Measurements from ENCODE around the gene KCNK5.

The KCNK5 gene

DNA sequence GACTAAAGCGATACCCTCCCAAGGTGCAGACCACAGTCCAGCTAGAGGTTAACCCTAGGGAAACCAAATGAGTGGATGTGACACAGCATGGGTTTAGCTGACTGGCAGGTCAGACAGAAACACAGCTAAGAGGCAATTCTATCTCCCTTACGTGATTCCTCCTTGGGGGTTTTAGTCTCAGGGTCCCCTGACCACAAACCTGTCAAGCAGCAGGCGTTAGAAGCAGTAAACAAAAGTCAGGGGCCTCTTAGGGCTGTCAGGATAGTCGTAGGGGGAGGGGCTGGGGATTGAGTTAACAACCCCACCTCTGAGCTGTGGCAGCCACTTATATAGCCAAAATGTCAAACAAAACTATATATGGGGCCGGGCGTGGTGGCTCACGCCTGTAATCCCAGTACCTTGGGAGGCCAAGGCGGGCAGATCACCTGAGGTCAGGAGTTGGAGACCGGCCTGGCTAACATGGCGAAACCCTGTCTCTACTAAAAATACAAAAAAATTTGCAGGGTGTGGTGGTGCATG is 13.6 kb downstream of the KCNK5 start:
- no peak for DNase-seq (ENCODE audit: low read depth)

DNA sequence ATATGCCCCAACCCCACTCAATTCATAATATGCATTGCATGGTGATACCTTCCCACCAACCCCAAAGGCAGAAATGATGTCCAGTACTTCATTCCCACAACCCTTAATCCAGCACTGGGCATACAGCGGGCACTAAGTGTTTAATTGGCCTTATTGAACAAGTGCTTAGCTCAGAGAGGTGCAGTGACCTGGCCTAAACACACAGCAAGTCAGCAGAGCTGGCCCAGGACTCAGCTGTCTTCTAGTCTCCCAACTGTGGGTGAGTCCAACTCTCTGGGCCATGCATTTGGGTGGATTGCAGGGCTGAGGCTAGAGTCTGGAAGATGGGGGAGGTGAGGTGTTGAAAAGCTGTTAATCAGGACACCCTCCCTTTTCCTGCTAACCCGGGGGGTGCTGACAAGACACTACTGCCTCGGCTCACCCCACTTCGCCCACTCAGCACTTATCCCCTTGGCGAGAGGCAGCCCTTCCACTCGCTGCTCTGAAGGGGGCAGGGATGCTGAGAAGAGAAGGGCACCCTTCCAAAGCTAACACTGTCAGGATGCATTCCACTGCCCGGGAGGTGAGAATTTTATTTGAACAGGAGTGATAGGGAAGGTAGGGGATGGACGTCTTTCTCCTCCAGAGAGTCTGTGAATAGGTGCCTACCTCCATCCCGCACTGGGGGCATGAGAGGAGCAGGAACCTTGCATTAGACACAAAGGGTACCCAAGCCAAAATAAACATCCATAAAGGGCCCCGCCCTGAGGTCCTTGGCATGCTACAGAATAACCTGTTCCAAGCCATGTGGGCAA is 14.2 kb downstream of the KCNK5 start:
- DNase-seq (ENCODE audit: low read depth) = no peak

DNA sequence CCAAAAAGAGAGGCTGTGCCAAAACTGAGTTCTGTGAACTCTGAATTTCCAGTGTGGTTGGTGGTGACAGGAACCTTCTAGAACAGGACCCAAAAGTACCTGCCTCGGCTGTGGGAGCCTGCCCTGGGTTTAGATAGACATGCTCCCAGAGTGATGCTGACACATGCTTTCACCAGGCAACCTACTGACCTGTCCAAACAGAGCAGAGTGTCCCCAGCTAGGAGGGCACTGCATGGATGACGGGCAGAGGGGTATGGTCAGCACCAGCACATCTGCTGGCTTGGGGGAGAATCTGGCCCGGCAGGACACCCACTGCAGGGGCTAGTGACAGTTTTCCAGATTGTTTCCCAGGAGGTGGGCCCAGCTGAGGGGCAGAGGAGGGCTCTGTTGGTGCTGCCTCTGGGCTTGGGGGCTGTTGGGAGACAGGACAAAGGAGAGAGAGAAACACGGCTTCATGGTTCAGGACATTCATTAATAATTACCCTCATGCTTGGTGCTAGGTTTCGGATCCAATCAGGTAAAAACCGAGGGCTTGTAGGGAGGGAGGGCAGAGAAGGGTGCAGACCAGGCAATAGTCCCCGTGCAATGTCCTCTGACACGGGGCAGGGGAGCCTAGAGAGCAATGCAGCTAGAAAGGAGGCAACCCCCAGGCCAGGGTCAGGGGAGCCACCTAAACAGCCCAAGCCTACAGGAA is 15.0 kb downstream of the KCNK5 start:
- DNase-seq (ENCODE audit: low read depth) = no peak

DNA sequence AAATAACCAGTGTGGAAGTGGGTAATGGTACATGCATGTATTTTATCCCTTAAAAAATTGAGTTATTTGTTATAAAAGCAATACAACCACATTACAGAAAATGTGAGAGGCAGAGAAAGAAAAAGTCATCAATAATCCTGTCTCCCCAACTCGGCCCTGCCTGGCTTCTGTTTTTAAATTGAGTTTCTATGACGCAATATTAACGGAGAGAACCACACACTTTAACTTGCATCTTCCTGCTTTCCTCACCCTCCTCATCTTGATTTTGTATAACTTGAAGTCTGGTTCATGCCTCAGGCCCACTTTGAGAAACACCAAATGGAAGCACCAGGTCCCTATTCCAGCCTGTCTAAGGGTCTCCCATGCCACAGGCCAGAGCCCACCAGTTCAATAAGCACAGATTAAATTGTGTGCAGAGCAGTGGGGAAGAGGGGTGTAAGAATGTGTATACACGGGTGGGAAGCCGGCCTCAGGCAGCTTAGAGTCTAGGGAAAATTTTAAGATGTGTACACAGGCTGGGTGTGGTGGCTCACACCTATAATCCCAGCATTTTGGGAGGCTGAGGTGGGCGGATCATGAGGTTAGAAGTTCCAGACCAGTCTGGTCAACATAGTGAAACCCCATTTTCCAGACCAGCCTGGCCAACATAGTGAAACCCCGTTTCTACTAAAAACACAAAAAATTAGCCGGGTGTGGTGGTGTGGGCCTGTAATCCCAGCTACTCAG is 15.9 kb downstream of the KCNK5 start:
- no peak for DNase-seq (ENCODE audit: low read depth)

DNA sequence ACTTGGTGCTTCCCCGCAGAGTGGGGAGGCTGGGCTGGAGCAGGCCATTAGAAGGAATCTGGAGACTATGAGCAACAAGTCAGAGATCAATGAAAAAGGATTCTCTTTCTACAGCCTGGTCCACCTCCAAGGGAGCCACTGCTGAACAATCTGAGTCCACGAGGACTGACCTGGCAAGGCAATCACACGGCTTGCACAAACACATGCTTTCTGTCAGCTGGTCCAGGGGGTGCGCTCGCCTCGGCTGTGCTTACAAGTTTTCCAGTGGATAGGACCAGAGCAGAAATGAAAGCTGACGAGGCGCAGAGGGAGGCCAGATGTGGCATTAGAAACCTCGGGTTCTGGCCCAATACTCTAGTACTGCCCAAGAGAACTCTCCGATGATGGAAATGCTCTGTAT is 18.1 kb downstream of the KCNK5 start:
- DNase-seq (ENCODE audit: low read depth) = no peak

DNA sequence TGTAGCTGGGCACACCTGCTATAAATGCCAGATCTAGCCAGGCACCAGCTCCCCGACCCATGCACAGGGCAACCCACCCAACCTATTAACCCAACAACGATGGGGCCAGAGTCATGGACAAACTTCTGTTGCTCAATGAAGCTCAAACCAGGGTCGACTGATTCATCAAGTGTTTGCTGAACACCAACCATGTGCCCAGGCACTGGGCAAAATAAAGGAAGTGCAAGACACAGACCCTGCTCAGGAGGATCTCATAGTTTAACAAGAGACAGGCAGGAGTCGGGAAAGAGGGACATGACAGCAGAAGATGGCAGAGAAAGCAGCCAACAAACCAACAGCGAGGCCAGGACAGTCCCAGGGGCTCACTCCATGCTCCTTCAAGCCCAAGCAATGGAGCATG is 18.8 kb downstream of the KCNK5 start:
- no peak for DNase-seq (ENCODE audit: low read depth)

DNA sequence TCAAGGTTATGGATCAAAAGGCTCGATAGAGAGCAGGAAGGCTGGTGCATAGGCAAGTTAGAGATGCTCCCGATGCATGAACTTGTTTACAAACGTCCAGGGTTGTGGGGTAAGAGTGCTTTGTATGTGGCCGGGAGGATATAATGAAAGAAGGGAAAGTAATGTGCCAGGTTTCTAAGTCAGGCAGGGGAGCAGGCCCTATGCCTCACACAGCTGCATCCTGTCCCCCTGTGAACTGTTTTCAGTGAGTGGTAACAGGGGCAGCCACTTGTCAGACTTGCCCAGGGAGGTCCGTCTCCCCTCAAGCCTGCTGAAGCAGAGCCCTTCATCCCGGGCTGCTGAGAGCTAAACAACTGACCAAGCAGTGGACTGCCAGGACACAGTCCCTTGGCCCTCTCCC is 19.4 kb downstream of the KCNK5 start:
- no peak for DNase-seq (ENCODE audit: low read depth)

DNA sequence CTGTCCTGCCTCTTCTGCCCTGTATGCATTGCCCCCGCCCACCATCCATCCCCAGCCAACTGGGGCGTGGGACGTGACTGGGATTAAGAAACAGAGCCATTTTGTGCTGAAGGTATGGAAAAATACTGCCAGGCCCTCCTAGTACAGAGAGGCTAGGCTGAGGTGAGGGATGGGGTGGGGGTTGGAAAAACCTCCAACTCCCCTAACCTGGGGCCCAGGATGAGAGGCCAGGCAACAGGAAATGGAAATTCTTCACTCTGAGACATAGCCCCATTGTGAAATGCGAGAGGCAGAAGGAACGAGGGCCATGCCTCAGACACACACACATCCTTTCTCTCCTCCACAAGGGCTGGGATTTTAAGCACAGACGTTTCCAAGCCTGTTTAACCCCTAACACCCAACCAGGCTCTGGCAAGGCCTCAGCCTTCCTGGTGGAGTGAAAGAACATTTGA is 19.9 kb downstream of the KCNK5 start:
- DNase-seq (ENCODE audit: low read depth) = no peak

DNA sequence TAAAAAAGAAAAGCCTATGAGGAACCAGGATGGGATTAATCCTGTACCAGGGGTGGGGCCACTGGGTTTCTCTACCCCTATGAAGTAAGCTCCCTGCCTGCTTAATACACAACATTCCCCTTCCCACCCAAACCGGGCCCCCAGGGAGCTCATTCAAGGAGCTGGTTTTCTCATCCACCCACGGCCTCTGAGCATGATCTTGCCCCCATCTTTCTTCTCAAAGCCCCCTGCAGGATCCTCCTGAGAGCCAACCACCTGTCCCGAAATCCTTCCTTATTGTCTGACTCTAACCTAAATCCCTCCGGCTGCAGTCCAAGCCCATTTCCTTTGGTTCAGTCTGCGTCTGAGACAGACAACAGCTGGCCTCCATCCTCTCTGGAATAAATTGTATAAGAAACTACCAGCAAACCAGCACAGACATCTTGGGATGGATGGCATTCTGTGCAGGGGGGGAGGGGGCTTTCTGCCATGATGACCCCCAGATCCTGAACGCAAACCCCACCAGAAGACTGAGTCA is 21.0 kb downstream of the KCNK5 start:
- DNase-seq (ENCODE audit: low read depth) = no peak

DNA sequence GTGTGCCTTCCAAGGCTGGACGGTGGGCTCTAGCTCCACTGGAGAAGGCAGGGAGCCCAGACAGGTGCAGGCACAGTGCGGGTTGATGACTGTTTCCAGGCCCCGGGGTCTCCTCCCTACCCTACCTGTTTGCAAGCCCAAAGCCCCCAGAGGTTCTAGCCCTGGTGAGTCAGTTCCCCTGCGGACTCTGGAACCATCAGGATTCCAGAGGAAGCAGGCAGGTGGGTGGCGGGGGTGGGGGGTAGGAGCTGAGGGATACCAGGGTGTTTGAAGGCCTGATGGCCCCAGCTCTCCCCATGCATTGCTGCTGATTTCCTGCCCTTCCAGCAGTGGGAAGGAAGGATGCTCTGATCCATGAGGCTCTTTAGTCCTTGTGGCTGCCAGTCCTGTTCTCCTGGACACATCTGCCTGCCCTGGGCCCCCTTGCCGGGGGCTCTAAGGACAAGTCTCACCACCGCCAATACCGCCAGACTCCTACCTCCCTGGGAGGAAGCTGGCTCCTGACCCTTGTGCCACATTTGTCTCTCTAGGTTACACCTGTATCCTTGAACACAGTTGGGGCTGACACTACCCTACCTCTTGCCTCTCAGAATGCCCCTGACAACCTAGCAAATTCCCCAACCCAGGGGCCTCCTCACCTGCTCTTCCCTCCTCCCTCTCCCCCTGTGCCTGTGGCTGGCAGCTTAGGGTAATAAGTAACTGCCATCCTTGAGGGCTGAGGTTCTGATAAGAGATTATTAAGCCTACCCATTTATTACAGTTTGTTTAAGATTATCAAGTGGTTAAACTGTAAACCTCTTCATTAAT is 21.7 kb downstream of the KCNK5 start:
- DNase-seq (ENCODE audit: low read depth) = no peak

DNA sequence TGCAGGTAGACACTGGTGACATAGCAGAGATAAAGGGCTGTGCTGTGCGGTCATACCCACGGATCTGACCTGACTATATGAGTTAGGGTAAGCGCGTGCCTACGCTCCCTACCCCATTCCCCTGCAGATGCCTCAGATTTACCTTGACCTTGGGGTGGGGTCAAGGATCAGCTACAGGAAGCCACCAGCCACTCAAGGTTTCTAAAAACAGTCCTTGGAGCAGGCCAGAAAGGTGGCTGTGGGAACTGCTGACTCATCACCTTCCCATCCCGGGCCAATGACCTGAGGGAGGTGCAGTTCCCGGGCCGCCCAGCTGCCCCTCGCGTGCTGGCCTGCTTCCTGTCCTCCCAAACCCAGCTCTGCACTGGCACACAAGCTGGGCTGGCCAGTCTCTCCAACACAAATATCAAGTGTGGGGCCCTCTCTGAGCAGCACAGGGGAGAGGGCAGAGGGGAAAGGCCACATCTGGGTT is 23.0 kb downstream of the KCNK5 start:
- DNase-seq (ENCODE audit: low read depth) = no peak

DNA sequence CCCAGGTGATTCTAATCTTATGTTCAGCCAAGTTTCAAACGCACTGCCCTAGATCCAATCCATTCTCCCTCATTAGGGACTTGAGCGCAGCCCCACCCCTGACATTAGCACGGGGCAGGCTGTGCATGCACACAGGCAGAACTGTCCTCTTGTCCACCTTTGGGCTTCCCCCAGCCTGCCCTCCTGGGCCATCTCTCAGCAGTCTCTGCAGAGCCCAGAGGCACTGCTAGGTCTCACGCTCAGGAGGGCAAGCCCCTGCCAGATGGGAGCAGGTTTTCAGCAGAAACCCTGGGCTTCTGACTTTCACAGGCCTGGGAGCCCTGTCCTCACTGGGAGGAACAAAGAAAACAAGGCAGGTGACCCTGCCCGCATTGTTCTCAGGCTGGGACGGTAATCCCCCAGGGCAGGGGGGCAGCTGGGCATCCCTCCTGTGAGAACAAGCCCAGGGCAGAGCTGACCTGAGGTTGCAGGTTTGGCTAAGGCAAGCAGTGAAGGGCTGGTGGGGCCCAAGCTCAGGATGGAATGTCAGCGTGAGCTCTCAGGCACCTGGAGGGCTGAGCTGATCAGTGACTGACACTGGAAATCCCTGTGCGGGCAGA is 24.5 kb downstream of the KCNK5 start:
- no peak for DNase-seq (ENCODE audit: low read depth)

DNA sequence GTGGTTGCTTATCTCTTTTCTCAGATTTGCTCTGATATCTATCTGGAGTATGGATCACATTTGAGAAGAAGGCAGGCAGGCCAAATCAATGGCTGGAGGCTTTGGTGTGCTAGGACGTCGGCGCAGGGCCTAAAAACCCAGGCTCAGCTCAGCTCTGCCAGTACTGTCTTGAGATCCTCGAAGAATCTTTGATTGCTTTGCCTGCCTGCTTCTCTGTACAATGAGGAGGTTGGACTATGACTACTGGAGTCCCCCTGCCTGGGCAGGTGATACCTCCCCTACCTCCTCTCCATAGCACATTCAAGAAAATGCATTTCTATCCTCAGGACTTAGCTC is 25.1 kb downstream of the KCNK5 start:
- DNase-seq (ENCODE audit: low read depth) = no peak

DNA sequence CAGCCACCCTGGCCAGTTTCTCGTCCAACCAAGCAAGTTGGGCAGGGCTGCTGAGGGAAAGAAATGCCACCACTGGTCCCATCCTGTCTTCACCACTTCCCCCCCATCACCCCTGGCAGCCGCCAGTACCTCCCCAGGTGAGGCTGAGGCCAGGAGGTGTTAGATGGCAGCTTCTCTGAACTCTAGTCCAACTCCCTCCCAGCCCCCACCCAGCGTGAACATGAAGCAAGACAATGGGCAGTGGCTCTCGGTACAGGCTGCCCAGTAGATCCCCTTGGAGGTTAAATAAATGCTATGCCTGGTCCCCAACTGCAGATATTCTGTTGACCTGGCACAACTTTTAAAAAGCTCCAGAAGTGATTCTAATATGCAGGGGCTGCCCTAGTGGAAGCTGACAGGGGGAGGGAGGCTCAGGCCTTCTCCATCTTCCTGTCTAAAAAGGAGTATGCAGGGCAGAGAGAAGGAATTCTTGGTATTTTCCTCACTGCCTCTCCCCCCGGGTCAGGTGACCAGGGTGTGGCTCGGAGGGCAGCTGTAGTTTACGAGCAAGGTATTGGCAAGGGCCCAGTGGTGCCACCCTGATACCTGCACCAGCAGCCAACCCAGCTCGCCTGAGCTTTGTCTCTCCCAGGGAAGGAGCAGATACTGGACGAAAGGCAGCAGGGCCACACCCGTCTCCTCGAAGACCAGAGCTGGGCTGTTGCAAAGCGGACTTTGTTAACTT is 25.7 kb downstream of the KCNK5 start:
- DNase-seq (ENCODE audit: low read depth) = no peak

DNA sequence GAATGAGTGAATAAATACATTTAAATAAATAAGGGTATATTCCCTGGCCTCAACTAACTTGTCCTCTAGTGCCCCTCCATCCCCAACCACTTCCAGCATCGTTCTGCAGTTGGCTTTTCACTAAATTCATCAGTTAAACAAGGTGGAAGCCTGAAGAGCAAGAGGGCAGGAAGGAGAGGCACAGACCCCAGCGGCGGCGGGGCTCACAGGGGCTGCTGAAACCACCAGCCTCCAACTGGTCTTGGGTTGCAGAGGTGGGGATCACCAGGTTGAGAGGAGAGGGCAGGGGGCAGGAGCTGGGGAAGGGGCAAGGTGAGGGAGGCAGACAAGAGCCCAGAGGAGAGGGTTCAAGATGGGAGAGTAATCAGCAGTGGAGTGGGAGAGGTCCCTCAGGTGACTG is 27.1 kb downstream of the KCNK5 start:
- no peak for DNase-seq (ENCODE audit: low read depth)

DNA sequence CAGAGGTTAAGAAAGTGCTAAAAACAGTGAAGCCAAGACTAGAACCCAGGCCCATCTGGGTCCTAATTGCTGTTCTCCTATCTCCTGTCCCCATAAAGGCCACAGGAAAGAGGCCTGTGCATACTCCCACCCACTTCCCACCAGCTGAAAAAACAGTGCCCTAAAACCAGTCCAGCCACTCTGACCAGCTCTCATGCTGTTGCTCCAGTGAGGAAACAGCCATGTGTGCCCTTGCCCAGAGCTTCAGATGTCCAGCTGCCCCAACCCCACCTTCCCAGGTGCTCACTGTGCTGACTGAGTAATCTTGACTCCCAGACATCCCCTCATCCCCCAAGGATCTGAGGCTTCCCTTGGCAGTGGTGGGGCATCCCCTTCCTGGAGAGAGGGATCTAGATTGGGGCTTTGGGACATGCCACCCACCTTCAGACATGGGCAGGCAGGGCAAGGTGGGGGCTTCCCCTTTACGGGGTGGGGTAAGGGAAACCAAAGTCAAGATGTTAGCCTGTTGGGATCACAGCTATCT is 28.7 kb downstream of the KCNK5 start:
- no peak for DNase-seq (ENCODE audit: low read depth)

DNA sequence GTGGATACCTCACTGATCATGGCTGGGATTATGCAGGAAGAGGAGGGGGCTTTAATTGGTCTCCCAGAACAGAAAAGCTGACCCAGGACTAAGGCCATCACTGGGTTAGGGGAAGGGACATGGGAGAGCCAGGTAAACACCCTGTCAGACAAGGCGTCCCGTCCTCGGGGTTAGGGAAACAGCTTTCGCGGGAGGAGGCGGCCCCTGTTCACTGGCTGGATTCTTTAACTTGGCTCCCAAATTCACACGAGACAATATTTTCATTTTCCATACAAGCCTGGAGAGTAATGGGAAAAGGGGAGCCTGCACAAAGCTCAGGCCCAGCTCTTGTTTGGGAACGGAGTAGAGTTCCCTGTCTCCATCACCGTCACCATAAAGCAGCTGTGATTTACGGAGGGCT is 29.3 kb downstream of the KCNK5 start:
- no peak for DNase-seq (ENCODE audit: low read depth)

DNA sequence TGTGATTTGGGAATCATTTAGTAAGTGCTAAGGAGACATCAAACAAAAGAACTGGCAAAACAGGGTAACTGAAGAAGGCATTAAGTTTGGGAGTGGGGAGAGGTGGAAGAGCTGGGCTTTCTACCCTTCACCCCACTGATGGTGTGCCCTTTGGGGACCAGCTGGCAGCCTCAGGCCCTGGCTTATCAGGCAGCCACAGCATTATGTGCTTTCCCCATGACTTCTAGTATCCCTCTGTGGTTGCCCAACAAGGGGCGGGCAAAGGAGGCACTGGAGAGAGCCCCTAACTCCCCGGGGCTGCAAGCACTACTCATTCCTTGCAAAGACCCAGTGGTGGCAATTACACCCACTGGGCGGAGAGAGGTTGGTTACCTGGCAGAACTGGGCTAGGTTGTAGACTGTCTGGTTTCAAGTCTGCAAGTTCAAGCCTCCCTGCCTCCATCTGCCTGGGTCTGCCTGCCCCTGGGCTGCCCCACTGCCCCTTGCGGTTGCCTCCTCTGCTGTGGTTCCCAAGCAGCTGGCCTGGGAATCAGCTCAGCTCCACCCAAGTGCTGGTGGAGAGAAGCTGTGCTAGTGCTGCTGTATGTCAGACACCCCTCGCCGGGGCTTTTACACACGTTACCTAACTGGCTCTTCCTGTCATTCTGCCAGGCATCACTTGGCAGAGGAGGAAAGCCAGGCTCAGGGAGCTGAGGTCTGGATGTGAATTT is 29.9 kb downstream of the KCNK5 start:
- no peak for DNase-seq (ENCODE audit: low read depth)

DNA sequence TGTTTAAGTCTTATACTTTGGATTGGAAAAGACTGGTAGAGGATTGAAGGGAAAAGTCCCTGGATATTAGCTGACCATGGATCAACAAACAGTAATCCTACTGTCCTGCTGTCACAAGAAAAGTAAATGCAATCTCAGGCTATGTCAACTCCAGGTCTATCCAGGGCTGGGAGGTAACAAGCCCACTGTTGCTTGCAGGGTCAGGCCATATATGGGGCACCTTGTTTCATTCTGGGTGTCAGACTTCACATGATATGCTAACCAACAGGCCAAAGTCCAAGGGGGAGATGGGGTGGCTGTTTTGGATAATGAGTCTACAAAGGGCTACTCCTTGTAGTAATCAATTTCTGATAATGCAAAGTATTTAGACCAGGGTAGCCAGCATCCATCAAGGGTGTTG is 30.7 kb downstream of the KCNK5 start:
- no peak for DNase-seq (ENCODE audit: low read depth)

Measured in iris pigment epithelial cell (primary cell).